GM21526 (cell line): Measurements from ENCODE around the gene TMEM255B.
"Not testable (repeated sequence)": the region's sequence is repeated elsewhere in the genome, so short reads cannot be mapped to it uniquely, and the experiment has no call there.

Experiments used
- ATAC-seq: cut with Tn5 transposase; IDR thresholded peaks from one replicate; pipeline ENCODE4 v1.9.1; 2021; ENCODE audit warnings: moderate library complexity; ENCODE audit not compliant: unreplicated experiment, low FRiP score

Gene TMEM255B

DNA sequence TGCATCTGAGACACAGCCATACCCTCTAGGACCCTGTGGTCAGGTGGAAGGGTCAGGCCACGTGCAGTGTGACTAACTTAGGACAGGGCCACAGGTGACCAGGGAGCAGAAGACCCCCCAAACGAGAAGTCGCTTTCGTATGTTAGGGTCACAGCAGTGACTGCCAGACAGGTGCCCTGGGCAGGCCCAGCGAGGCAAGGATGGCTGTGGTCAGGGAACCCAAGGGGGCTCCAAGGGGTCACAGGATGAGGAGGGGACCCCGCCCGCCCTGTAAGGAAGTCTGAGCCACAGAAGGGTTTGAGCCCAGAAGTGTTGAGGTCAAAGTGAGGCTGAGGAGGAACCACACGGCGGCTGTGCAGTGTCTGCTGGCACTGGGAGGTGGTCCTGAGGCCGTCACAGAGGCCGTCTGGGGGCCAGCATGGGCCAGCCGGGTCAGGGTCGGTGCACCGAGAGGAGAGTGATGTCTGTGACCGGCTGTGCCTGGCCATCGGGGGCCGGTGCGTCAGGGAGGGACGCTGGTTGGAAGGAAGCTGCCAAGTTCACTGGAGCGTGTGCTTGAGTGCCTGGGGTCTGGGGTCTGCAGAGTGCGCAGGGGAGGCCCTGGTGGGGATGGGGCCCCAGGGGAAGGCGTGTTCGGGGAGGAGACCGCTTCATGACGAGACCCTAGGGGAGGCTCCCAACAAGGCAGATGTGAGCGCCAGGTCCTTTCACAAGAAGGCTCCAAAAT is 24.8 kb upstream of the TMEM255B start:
- ATAC-seq: no peak

DNA sequence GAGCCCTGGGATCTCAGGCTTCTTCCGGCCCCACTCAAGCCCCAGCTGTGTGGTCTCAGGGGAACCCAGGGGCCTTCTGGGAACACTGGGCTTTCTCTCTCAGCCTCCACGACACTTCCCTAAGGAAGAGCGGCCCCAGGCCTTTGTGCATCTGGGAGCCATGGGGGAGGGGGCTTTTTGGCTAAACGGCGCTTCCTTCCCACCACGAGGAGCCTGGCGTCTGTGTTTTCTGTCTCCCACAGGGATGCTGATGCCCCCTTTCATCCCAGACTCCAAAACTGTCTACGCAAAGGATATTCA is 24.2 kb upstream of the TMEM255B start:
- no peak for ATAC-seq

DNA sequence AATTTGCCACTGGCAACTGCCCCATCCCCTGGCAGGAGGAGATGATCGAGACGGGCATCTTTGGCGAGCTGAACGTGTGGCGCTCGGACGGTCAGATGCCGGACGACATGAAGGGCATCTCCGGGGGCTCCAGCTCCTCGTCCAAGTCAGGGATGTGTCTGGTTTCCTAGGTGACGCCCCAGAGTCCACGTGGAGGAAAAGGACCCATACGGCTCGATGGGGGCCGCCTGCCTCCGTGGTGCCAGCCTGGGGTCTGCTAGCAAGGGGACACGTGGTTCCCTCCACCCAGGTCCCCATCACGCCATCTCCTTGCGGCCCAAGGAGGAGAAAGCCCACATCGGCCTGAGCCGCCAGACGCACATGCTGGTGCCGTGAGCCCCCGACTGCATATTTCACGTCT is 23.8 kb upstream of the TMEM255B start:
- no peak for ATAC-seq

DNA sequence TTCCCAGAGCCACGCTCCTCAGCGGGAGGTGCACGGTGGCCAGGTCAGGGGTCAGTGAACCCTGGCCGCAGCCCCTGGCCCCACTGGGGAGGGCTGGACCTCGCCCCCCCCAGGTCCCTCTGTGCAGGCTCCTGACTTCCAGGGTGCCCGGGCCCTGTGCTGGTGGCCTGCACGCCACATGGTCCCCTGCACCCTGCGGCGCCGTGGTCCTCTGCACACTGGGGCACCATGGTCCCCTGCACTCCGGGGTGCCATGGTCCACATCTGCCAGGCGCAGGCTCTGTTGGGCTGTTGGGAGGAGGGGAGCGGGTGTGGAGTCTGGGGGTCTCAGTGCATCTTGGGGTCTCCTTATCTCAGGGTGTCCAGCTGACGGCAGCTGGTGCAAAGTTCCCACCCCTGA is 23.3 kb upstream of the TMEM255B start:
- ATAC-seq: no peak

DNA sequence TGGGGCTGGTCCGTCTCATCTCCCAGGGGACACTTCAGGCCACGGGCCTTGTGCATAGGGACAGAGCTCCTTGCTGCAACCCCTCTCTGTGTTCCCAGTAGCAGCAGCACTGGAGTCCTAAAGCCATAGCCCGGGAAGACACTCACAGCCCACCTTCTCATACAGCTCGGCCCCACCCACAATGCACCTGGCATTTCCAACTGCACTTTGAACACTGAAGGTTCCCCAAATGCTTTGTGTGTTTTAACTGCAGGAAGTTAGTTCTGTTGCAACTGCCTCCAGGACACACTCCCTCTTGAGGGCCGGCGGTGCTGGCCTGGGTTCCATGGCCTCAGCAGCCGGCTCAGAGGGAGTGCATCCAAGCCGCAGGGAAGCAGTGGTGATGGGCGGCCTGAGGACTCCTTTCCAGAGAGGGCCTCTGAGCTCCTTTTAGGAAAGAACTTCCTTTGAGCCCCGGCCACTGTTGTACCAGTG is 22.7 kb upstream of the TMEM255B start:
- no peak for ATAC-seq

DNA sequence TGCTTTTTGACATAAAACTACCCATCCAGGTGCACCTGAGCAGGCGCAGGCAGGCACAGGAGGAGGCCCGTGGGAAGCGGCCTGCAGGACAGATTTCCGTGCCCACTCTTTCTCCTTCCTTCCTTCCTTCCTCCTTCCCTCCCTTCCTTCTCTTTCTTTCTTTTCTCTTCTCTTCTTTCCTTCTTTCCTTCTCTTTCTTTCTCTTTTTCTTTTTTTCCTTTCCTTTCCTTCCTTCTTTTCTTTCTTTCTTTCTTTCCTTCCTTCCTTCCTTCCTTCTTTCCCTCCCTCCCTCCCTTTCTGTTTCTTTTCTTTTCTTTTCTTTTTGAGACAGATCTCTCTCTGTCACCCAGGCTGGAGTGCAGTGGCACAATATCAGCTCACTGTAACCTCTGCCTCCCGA is 21.2 kb upstream of the TMEM255B start:
- no peak for ATAC-seq

DNA sequence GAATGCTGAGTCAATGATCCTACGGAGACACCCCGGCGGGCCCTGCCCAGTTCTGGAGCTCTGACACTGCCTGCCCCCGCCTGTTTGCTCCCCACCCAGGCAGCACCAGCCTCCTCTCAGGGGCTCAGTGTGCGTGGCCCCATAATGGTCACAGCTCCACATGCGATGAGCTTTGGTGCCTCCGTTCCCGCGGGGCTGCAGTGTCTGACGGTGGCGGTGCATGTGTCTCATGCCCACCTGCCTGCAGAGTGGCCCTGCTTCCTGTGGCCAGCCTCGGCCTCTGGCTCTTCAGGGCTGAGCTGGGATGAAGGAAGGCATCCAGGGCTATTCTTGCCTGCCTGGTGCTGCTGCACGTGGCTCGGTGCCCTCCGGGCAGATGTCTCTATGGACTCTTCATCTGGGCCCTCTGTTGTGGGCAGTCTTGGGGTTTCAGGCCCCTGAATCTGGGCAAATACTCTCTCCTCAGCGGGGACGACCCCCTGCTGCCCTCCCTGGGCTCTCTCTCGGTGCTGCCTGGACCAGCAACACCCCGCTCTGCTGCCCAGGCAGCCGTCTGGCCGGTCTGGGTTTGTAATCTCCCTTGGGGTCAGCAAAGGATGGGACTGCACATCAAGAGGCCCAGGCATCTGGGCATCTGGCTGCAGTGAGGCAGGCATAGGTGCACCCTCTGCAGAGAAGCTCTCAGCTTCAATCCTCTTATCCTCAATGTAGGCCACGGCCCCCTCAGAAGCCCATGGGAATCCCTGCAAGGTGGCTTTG is 19.3 kb upstream of the TMEM255B start:
- no peak for ATAC-seq

DNA sequence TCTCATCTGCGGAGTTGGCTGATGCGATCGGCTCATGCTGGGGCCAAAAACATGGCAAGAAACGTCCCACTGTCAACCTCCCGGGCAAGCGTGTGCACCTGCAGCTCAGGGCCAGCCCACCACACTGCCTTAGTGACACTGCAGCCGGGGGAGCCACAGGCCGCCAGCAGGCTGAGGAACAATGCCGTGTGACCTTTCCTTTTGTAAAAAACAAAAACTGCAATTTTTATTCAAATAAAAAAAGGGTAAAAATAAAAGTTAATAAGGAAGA is 18.8 kb upstream of the TMEM255B start:
- no peak for ATAC-seq

DNA sequence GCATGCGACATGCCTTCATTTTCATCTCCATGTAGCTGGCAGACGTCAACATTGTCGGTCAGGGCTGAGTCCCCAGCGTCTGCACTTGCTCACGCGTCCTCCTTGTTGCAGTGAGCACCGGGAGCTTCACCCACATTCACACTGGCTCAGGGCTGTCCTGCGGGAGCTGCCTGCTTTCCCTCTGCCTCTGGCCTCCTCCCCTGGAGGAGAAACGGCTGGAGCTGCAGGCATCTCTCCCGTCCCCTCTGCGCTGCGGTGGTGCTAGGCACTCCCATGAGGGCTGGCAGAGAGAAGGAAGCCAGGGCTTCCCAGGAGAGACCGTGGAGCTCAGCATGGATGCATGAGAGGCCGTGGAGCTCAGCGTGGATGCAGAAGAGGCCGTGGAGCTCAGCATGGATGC is 18.4 kb upstream of the TMEM255B start:
- no peak for ATAC-seq

DNA sequence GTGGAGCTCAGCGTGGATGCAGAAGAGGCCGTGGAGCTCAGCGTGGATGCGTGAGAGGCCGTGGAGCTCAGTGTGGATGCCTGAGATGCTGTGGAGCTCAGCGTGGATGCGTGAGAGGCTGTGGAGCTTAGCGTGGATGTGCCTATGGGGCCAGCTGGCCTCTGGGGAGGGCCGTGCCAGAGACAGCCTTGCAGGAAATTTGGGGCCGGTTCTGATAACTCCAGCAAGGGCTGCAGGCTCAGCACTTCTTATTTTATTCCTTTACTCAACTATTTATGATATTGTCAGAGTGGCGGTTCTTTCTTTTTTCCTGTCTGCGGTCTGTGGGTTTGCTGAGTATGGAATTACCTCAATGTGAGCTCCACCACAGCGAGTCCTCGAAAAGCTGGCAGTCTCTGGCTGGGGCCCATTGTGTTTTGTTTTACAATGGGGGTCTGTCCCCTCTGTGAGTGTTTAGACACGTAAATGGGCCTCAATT is 17.8 kb upstream of the TMEM255B start:
- ATAC-seq: no peak

DNA sequence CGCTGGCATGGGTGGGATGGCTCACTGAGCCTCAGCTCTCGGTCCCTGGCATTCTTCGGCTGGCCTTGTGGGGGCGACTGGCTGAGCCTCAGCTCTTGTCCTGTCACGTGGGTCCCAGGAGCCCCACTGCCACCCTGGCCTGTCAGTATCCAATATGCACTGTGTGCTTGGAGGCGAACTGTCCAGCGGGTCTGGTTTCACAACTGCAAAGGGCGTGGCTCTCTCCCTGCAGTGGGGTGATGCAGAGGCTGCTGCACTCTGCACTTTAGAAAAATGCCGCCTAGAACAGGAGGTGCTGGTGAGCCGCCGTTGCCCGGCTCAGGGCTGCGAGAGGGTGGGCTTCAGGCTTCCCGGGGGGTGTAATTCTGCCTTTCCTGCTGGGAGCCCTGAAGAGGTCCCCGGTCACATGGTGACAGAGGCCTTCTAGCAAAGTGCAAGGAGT is 17.0 kb upstream of the TMEM255B start:
- no peak for ATAC-seq

DNA sequence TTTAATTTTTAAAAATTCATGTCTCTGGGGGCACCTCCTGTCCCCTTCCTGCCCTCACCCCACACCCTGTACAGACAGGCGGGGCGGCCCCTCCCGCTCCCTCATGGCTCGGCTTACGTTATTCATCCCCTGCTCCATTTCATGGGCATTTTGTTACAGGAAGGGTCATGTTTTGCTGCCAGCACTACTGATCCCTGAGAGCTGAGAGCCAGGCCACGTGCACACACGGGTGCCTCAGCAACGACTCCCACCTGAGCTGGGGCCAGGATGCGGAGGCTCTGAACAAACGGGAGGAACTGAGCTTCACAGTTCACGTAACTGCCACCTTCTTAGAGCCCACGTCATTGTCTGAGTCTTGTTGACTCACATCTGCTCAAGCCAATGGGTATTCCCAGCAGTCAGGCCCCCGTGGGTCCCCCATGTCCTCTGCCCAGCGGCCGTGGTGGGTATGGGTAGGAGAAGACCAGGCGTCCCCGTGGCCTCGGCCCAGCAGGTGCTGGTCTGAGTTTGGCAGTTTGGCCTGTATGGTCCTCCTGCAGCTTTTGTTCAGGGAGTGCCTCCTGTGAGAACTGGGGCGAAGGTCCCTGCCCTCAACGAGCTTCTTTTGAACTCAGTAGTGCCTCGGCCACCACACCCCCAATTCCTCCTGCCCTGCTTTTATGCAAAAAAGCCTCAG is 16.4 kb upstream of the TMEM255B start:
- no peak for ATAC-seq

DNA sequence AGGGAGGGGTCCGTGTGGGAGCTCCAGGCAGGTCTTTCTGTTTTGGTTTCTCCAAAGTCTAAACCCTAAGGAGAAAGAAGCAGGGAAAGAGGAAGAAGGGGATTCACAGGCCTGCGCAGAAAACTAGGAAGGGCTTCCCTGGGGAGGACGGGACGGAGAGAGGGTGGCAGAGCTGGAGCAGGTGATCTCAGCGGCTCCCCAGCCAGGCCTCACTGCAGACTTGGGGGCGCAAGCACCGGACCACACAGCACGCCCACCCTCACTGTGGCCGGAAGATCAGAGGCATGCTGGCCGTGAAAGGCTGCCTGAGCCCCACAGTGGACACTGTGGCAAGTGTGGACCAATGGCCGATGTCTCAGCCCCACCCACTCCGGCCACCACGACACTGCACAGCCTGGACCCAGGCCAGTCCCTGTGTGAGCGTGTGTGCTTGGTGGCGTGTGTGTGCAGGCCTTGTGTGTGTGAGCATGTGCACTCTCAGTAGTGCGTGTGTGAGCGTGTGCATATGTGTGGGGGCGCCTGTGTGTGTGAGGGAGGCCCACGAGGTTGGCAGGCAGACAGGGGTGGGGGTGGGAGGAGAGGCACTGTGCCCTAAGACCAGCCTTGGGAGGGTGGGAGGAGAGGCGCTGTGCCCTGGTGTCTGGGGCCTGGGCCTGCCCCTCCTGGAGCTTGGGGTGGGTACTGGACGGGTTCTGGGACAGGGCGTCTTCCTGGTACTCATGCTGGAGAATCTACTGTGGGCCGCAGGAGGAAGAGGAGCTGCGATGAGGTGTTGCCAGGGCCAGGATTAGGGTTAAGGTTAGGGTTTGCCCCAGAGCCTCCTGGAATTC is 15.4 kb upstream of the TMEM255B start:
- ATAC-seq: no peak

DNA sequence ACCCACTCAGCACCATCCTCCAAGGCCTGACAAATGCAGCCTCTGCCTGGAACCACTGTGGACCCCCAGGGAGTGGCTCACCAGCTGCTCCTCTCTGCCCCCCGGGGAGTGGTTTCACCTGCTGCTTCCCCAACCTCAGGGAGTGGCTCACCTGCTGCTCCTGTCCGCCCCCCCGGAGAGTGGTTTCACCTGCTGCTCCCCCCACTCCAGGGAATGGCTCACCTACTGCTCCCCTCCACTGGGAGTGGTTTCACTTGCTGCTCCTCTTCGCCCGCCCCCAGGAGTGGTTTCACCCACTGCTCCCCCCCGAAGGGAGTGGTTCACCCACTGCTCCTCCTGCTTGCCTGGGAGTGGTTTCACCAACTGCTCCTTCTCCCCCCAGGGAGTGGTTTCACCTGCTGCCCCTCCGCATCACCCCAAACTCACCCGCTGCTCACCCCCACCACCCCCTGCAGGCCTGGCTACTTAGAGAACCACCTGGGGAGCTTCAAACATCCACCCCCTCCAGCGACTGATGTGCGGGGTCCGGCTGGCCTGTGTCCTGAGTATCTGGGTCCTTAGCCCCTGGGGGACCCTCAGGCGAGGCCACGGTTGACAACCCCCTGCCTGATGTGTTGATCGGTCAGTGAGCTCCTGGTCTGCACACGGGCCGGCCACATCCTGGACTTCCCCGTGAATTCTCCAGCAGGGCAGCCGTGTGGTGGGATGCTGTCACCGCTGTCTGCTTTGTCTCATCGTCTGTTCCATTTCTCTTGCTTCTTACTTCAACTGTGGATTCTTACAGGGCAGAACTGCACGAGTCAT is 14.6 kb upstream of the TMEM255B start:
- ATAC-seq: no peak

DNA sequence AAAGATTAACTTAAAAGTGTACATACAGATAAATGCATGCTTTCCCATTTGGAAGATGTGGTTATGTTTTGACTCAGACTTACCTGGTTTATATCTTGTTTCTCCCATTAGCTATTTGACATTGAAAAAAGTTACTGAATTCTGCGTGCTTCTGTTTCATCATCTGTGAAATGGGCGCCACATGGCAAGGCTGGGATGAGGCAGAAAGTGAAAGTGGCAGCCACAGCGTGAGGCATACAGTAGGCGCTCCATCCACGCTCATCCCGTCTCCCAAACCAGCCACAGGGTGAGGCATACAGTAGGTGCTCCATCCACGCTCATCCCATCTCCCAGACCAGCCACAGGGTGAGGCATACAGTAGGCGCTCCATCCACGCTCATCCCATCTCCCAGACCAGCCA is 14.0 kb upstream of the TMEM255B start:
- ATAC-seq: no peak

DNA sequence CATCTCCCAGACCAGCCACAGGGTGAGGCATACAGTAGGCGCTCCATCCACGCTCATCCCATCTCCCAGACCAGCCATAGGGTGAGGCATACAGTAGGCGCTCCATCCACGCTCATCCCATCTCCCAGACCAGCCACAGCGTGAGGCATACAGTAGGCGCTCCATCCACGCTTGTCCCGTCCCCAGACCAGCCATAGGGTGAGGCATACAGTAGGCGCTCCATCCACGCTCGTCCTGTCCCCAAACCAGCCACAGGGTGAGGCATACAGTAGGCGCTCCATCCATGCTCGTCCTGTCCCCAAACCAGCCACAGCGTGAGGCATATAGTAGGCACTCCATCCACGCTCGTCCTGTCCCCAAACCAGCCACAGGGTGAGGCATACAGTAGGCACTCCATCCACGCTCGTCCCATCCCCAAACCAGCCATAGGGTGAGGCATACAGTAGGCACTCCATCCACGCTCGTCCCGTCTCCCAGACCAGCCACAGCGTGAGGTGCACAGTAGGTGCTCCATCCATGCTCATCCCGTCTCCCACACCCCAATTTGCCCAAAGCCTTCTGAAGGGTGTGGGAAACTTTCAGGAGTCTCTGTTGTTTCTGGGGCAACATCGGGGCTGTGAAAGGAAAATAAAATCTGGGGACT is 13.4 kb upstream of the TMEM255B start:
- ATAC-seq: not testable (repeated sequence)

DNA sequence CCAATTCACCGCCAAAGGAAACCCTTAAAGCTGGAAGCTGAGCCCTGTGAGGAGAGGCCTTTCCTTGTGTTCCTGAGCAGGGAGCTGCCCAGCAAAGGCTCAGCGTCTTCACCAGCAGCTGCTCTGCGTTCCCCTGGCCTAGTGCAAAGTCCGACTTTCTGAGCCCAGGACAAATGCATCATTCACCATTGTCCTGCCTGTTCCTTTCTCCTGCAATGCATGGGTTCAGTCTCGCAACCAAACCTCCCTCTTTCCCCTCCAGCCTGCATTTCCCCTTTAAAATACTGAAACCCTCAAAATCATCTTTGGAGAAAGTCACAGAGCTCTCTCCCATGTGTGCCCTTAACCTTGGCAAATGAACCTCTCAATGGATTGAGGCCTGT is 12.9 kb upstream of the TMEM255B start:
- no peak for ATAC-seq

DNA sequence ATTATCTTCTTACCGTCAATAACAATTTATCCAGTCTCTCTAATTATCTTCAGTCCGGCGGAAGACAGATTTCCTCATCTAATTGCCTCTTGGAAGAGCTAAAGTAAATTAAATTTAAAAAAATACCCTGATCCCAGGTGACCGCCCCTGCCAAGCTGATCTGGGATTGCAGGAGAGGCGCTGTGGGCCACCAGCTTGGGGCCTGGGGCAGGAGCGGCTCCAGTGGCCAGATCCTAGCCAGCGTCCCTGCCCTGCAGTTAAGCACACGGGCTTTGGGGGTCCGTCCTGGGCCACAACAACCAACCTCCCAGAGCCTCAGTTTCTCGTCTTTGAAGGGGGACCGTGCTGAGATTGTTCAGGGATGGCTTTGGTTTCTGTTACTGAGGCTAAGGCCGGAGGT is 12.4 kb upstream of the TMEM255B start:
- no peak for ATAC-seq

DNA sequence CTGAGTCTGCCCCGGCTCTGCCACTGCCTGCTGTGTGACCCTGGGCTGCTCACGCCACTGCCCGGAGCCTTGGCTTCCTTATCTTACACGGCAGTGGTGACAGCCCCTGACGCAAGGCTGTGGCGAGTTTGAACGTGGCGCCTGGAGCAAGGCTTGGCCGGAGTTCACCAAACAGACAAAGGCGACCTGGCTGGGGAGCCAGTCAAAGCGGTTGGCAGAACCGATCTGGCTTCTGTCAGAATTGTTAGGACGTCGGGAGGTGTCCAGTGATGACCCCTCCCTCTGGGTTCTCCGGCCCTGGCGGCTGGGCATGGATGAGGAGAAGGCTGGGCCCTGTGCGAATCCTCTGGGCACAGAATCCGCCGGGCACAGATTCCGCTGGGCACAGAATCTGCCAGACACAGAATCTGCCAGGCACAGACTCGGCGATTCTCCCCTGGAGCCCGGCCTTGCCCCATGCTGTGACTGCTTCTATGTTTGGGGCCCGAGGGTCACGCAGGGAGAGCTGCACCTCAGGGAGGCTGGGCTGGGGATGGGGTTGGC is 11.7 kb upstream of the TMEM255B start:
- no peak for ATAC-seq
